ENCODE results near the gene FBXL20. TPM values are rescaled to one million over a fixed set of nuclear protein-coding genes. Genes with fewer than 3 reads are reported as not detected.

FBXL20 gene
- total and polyA plus RNA-seq, 2 of the 8 experiments (the other 6 are each of a cell fraction or from before 2014, with no cell fraction given): 5.5 to 11.0 TPM

DNA sequence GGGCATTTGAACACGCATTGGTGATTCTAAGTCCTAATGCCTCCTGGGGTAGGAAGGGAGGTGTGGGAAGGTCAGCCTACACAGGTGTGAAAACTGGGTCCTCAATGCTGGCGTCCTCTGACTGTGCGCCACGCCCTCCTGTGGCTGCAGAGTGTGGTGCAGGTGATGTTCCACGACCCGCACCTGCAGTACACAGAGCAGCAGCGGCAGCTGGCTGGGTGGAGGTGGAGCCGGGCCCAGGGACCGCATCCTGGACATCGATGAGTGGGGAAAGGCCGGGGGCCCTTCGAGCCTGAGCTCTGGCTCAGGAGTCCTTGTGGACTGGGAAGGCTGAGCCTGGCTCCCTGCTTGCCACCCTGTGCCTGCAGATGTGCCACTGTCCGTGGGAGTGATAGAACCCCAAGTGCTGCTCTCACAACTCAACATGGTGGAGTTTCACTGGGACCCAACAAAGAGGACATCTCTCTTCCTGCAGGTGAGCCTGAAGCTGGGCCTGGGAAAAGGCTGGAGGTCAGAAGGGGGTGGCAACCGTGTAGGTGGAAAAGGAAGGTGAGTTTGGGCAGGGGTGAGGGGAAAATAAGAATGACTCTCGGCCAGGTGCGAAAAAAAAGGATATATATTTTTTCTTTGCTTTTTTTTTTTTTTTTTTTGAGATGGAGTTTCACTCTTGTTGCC is 161.6 kb downstream of the FBXL20 start (continued):
- TF ChIP-seq, protein P1, sequence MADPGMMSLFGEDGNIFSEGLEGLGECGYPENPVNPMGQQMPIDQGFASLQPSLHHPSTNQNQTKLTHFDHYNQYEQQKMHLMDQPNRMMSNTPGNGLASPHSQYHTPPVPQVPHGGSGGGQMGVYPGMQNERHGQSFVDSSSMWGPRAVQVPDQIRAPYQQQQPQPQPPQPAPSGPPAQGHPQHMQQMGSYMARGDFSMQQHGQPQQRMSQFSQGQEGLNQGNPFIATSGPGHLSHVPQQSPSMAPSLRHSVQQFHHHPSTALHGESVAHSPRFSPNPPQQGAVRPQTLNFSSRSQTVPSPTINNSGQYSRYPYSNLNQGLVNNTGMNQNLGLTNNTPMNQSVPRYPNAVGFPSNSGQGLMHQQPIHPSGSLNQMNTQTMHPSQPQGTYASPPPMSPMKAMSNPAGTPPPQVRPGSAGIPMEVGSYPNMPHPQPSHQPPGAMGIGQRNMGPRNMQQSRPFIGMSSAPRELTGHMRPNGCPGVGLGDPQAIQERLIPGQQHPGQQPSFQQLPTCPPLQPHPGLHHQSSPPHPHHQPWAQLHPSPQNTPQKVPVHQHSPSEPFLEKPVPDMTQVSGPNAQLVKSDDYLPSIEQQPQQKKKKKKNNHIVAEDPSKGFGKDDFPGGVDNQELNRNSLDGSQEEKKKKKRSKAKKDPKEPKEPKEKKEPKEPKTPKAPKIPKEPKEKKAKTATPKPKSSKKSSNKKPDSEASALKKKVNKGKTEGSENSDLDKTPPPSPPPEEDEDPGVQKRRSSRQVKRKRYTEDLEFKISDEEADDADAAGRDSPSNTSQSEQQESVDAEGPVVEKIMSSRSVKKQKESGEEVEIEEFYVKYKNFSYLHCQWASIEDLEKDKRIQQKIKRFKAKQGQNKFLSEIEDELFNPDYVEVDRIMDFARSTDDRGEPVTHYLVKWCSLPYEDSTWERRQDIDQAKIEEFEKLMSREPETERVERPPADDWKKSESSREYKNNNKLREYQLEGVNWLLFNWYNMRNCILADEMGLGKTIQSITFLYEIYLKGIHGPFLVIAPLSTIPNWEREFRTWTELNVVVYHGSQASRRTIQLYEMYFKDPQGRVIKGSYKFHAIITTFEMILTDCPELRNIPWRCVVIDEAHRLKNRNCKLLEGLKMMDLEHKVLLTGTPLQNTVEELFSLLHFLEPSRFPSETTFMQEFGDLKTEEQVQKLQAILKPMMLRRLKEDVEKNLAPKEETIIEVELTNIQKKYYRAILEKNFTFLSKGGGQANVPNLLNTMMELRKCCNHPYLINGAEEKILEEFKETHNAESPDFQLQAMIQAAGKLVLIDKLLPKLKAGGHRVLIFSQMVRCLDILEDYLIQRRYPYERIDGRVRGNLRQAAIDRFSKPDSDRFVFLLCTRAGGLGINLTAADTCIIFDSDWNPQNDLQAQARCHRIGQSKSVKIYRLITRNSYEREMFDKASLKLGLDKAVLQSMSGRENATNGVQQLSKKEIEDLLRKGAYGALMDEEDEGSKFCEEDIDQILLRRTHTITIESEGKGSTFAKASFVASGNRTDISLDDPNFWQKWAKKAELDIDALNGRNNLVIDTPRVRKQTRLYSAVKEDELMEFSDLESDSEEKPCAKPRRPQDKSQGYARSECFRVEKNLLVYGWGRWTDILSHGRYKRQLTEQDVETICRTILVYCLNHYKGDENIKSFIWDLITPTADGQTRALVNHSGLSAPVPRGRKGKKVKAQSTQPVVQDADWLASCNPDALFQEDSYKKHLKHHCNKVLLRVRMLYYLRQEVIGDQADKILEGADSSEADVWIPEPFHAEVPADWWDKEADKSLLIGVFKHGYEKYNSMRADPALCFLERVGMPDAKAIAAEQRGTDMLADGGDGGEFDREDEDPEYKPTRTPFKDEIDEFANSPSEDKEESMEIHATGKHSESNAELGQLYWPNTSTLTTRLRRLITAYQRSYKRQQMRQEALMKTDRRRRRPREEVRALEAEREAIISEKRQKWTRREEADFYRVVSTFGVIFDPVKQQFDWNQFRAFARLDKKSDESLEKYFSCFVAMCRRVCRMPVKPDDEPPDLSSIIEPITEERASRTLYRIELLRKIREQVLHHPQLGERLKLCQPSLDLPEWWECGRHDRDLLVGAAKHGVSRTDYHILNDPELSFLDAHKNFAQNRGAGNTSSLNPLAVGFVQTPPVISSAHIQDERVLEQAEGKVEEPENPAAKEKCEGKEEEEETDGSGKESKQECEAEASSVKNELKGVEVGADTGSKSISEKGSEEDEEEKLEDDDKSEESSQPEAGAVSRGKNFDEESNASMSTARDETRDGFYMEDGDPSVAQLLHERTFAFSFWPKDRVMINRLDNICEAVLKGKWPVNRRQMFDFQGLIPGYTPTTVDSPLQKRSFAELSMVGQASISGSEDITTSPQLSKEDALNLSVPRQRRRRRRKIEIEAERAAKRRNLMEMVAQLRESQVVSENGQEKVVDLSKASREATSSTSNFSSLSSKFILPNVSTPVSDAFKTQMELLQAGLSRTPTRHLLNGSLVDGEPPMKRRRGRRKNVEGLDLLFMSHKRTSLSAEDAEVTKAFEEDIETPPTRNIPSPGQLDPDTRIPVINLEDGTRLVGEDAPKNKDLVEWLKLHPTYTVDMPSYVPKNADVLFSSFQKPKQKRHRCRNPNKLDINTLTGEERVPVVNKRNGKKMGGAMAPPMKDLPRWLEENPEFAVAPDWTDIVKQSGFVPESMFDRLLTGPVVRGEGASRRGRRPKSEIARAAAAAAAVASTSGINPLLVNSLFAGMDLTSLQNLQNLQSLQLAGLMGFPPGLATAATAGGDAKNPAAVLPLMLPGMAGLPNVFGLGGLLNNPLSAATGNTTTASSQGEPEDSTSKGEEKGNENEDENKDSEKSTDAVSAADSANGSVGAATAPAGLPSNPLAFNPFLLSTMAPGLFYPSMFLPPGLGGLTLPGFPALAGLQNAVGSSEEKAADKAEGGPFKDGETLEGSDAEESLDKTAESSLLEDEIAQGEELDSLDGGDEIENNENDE (IDR thresholded peaks at IDR 0.05; ENCODE audit: insufficient replicate concordance, low read length): no peak
- peak; percentile 95 for TF ChIP-seq TCF12 (IDR thresholded peaks at IDR 0.05; ENCODE audit: low read depth, low read length)
- peak; percentile 66; the same call in 1 of the 2 replicates for TF ChIP-seq POLR2AphosphoS5 (IDR thresholded peaks at IDR 0.05; ENCODE audit: low read depth, low read length)
- TF ChIP-seq CBX8 (IDR thresholded peaks at IDR 0.05; ENCODE audit: borderline replicate concordance, low read depth, low read length): no peak
- TF ChIP-seq RAD21 (IDR thresholded peaks at IDR 0.05 in 1 of 2, conservative IDR thresholded peaks at IDR 0.05 in 1 of 2; ENCODE audit: low read depth in 2 of 2, low read length in 2 of 2): peak; percentile 67 to 76
- TF ChIP-seq ASH2L (IDR thresholded peaks at IDR 0.05; ENCODE audit: low read length): peak; percentile 33
- 0 out of 2 replicates have a peak, but pooled peaks have one; percentile 32 for TF ChIP-seq YY1 (IDR thresholded peaks at IDR 0.05; ENCODE audit: low read depth, low read length)
- no peak for TF ChIP-seq CHD1 (IDR thresholded peaks at IDR 0.05; ENCODE audit: low read depth, low read length)
- TF ChIP-seq EZH2 (IDR thresholded peaks at IDR 0.05; ENCODE audit: low read depth, low read length, severe bottlenecking): no peak
- TF ChIP-seq FOSL1 (IDR thresholded peaks at IDR 0.05; ENCODE audit: insufficient read depth, low read depth, low read length): no peak
- TF ChIP-seq CREB1 (IDR thresholded peaks at IDR 0.05): peak; percentile 69; the same call in 1 of the 2 replicates

Measured in H1 (cell line).